Neural cell (in vitro differentiated cells): Measurements from ENCODE around the gene MAIP1. TPM values are rescaled to one million over a fixed set of nuclear protein-coding genes. Genes with fewer than 3 reads are reported as not detected.
A peak's percentile ranks its signal among the peaks of the same experiment; 100 is the strongest.

Experiments
- H2AFZ ChIP-seq: fragments of 200-600, 300-800 bp; sonication (generic), shearing (Covaris generic); 2 replicates; pipeline ENCODE4 v1.6.0; 2014; ENCODE audit warnings: low read depth, mild to moderate bottlenecking, antibody characterized with exemption, low read length, moderate library complexity
- H3F3A ChIP-seq: fragments of 200-600 bp; shearing (Covaris generic); 2 replicates; pipeline ENCODE4 v1.6.1; 2016; ENCODE audit warnings: mild to moderate bottlenecking, moderate library complexity, mixed read lengths, antibody characterized with exemption, low read length; ENCODE audit not compliant: insufficient read depth, poor library complexity, severe bottlenecking
- H3K27ac ChIP-seq: fragments of 200-600, 300-800 bp; sonication (generic), shearing (Covaris generic); 2 replicates; pipeline ENCODE4 v1.5.1; 2014; ENCODE audit warnings: mild to moderate bottlenecking, low read length, moderate library complexity
- H3K27me3 ChIP-seq: fragments of 300-800, 200-600 bp; sonication (generic), shearing (Covaris generic); 2 replicates; pipeline ENCODE4 v1.6.0; 2014; ENCODE audit warnings: mild to moderate bottlenecking, low read depth, low read length, moderate library complexity; ENCODE audit not compliant: insufficient read depth
- H3K36me3 ChIP-seq: fragments of 300-800, 200-600 bp; sonication (generic), shearing (Covaris generic); 2 replicates; pipeline ENCODE4 v1.5.1; 2014; ENCODE audit warnings: mild to moderate bottlenecking, antibody characterized with exemption, low read length, moderate library complexity; ENCODE audit not compliant: insufficient read depth
- H3K4me2 ChIP-seq: fragments of 300-800, 200-600 bp; sonication (generic), shearing (Covaris generic); 2 replicates; pipeline ENCODE4 v1.6.0; 2014; ENCODE audit warnings: mild to moderate bottlenecking, low read length
- H3K4me3 ChIP-seq: fragments of 300-800, 200-600 bp; sonication (generic), shearing (Covaris generic); 2 replicates; pipeline ENCODE4 v1.5.1; 2014; ENCODE audit warnings: mild to moderate bottlenecking, low read length, moderate library complexity
- H3K79me2 ChIP-seq: fragments of 200-600 bp; shearing (Covaris generic); replicated peaks from 2 replicates; pipeline ENCODE4 v1.6.0; 2014; ENCODE audit warnings: mild to moderate bottlenecking, low read length, moderate library complexity; ENCODE audit not compliant: insufficient read depth
- H3K9ac ChIP-seq: fragments of 300-800, 200-600 bp; sonication (generic), shearing (Covaris generic); 2 replicates; pipeline ENCODE4 v1.6.1; 2016; ENCODE audit warnings: mild to moderate bottlenecking, low read length, mixed read lengths
- H3K9me2 ChIP-seq: fragments of 200-600 bp; shearing (Covaris generic); 2 replicates; pipeline ENCODE4 v1.6.1; 2016; ENCODE audit warnings: mild to moderate bottlenecking, low read length, mixed read lengths; ENCODE audit not compliant: insufficient read depth
- H3K9me3 ChIP-seq: fragments of 200-600, 300-800 bp; sonication (generic), shearing (Covaris generic); 2 replicates; pipeline ENCODE4 v1.6.1; 2016; ENCODE audit warnings: mild to moderate bottlenecking, mixed run types, low read length, moderate library complexity, mixed read lengths
- H4K20me1 ChIP-seq: fragments of 200-600 bp; shearing (Covaris generic); 2 replicates; pipeline ENCODE4 v1.6.1; 2016; ENCODE audit warnings: mild to moderate bottlenecking, mixed run types; ENCODE audit not compliant: insufficient read depth
- EP300 ChIP-seq: fragments of 450-650 bp; conservative IDR thresholded peaks from 2 replicates; pipeline ENCODE4 v1.6.1; 2014; ENCODE audit warnings: antibody characterized with exemption, mild to moderate bottlenecking, moderate library complexity; ENCODE audit not compliant: poor library complexity, severe bottlenecking
- EZH2 ChIP-seq: fragments of 200-600, 300-800 bp; shearing (Covaris generic), sonication (generic); IDR thresholded peaks from 2 replicates; pipeline ENCODE4 v1.6.1; 2014; ENCODE audit warnings: antibody characterized with exemption, low read length, borderline replicate concordance, mild to moderate bottlenecking; ENCODE audit not compliant: insufficient read depth, poor library complexity, severe bottlenecking
- MXI1 ChIP-seq: fragments of 450-650 bp; conservative IDR thresholded peaks from 2 replicates; pipeline ENCODE4 v1.6.1; 2014; ENCODE audit warnings: antibody characterized with exemption, mild to moderate bottlenecking; ENCODE audit not compliant: poor library complexity, severe bottlenecking
- POLR2AphosphoS5 ChIP-seq: IDR thresholded peaks from 2 replicates; pipeline ENCODE4 v1.6.1; 2012
- RAD21 ChIP-seq: fragments of 450-650 bp; conservative IDR thresholded peaks from 2 replicates; pipeline ENCODE4 v1.6.1; 2014; ENCODE audit warnings: antibody characterized with exemption, mild to moderate bottlenecking, moderate library complexity
- SMC3 ChIP-seq: fragments of 450-650 bp; conservative IDR thresholded peaks from 2 replicates; pipeline ENCODE4 v1.6.1; 2014; ENCODE audit warnings: antibody characterized with exemption, mild to moderate bottlenecking, moderate library complexity; ENCODE audit not compliant: poor library complexity
- TAF1 ChIP-seq: IDR thresholded peaks from 2 replicates; pipeline ENCODE4 v1.6.1; 2012; ENCODE audit warnings: low read depth
- polyA plus RNA-seq: library from polyadenylated mRNA; depleted of rRNA; stranded (reverse); fragments of >200 nt; gene quantifications from 2 replicates; pipeline ENCODE4 v1.2.3, GENCODE V29; 2014
- TF ChIP-seq, protein P1 (sequence below): fragments of 450-650 bp; IDR thresholded peaks from 2 replicates; pipeline ENCODE4 v1.5.1; 2014; ENCODE audit warnings: antibody characterized with exemption, mild to moderate bottlenecking, moderate library complexity; ENCODE audit not compliant: poor library complexity, severe bottlenecking
- TF ChIP-seq, protein P2 (sequence below): IDR thresholded peaks from 2 replicates; pipeline ENCODE4 v1.6.1; 2012; ENCODE audit warnings: borderline replicate concordance

Gene MAIP1
- polyA plus RNA-seq, 1 donor from 2014 or later: 24.1 TPM

DNA sequence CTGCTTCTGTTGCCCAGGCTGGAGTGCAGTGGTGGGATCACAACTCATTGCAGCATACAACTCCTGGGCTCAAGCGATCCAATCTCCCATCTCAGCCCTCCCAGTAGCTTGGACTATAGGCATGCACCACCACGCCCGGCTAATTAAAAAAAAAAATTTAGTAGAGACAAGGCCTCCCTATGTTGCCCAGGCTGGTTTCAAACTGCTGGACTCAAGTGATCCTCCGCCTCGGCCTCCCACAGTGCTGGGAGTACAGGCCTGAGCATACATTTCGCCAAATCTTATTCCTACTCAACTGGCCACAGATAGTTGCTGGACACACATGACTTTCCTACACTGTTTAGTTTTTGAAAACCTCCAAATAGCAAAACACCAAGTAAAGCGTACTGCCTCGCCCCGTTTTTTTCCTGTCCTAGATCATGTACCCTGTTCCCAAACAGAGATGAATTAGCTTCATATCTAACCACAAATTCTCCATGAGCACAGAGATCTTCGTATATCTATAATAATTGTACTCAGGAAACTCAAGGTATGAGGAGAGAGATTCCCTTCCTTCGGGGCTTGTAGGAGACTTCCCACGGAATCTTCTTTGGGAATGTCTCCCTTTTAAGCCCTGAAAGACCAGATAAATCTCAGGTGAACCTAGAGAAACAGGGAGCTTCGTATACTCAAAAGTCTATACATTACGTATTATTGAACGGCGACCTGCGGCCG is 44.9 kb upstream of the MAIP1 start:
- H3K27ac ChIP-seq: no peak overlapping the region

DNA sequence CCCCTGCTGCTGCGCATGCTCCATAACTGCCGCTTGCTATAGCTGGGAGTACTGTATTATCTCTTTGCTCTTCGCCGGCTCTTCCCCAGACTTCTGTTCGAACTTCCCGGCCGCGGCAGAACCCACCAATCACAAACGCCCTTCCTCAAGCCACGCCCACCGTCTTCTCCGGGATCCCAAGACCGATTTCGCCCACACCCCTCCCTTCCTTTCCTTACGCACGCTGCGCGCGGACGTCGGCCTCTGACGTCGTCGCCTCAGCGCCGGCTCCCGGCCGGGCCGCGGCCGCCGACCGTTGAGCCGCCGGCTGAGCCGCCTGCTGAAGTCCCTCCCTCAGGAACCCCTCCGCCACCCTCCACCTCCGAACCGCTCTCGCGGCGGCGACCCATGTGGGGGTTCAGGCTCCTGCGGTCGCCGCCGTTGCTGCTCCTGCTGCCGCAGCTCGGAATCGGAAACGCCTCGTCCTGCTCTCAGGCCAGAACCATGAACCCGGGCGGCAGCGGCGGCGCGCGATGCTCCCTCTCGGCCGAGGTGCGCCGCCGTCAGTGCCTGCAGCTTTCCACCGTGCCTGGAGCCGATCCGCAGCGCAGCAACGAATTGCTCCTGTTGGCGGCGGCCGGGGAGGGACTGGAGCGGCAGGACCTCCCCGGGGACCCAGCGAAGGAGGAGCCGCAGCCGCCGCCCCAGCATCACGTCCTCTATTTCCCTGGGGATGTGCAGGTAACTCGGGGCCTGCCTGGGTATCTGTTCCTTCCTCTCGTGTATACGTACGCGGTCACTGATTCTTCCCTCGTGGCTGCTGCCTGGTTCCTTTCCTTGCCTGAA is 44.1 kb upstream of the MAIP1 start, which contains the start of gene C2orf69:
Gene C2orf69 (plus strand): TSS at position 242 of the 825 bp plus-strand sequence. CDS start 146 bp downstream, at position 388.
- Histone ChIP-seq H4K20me1 (no peaks in the 10 kb centered on the region), H3F3A (no peaks in the 10 kb centered on the region), H3K79me2 (peaks cover 37% of the 10 kb centered on the region), H3K4me3 (peak within 1 kb of the TSS; percentile 100), H2AFZ (peak within 1 kb of the TSS; percentile 99), H3K9ac (peak within 1 kb of the TSS; percentile 99), H3K36me3 (no peaks in the 10 kb centered on the region), H3K27ac (peak within 1 kb of the TSS; percentile 98), H3K4me2 (peak within 1 kb of the TSS; percentile 79), H3K27me3 (no peaks in the 10 kb centered on the region), H3K9me2 (no peaks in the 10 kb centered on the region), H3K9me3 (no peaks in the 10 kb centered on the region)
- no peak for TF ChIP-seq RAD21
- peak; percentile 98 for TF ChIP-seq MXI1
- TF ChIP-seq POLR2AphosphoS5: peak; percentile 90
- TF ChIP-seq, protein P1, sequence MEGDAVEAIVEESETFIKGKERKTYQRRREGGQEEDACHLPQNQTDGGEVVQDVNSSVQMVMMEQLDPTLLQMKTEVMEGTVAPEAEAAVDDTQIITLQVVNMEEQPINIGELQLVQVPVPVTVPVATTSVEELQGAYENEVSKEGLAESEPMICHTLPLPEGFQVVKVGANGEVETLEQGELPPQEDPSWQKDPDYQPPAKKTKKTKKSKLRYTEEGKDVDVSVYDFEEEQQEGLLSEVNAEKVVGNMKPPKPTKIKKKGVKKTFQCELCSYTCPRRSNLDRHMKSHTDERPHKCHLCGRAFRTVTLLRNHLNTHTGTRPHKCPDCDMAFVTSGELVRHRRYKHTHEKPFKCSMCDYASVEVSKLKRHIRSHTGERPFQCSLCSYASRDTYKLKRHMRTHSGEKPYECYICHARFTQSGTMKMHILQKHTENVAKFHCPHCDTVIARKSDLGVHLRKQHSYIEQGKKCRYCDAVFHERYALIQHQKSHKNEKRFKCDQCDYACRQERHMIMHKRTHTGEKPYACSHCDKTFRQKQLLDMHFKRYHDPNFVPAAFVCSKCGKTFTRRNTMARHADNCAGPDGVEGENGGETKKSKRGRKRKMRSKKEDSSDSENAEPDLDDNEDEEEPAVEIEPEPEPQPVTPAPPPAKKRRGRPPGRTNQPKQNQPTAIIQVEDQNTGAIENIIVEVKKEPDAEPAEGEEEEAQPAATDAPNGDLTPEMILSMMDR: peak; percentile 43
- peak; percentile 82 for TF ChIP-seq EP300
- TF ChIP-seq, protein P2, sequence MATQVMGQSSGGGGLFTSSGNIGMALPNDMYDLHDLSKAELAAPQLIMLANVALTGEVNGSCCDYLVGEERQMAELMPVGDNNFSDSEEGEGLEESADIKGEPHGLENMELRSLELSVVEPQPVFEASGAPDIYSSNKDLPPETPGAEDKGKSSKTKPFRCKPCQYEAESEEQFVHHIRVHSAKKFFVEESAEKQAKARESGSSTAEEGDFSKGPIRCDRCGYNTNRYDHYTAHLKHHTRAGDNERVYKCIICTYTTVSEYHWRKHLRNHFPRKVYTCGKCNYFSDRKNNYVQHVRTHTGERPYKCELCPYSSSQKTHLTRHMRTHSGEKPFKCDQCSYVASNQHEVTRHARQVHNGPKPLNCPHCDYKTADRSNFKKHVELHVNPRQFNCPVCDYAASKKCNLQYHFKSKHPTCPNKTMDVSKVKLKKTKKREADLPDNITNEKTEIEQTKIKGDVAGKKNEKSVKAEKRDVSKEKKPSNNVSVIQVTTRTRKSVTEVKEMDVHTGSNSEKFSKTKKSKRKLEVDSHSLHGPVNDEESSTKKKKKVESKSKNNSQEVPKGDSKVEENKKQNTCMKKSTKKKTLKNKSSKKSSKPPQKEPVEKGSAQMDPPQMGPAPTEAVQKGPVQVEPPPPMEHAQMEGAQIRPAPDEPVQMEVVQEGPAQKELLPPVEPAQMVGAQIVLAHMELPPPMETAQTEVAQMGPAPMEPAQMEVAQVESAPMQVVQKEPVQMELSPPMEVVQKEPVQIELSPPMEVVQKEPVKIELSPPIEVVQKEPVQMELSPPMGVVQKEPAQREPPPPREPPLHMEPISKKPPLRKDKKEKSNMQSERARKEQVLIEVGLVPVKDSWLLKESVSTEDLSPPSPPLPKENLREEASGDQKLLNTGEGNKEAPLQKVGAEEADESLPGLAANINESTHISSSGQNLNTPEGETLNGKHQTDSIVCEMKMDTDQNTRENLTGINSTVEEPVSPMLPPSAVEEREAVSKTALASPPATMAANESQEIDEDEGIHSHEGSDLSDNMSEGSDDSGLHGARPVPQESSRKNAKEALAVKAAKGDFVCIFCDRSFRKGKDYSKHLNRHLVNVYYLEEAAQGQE: peak; percentile 72
- peak; percentile 90 for TF ChIP-seq TAF1
- TF ChIP-seq SMC3: peak; percentile 52

More for the DNA sequence above, 44.9 kb upstream of the MAIP1 start:
- Histone ChIP-seq H3K9me2 (no peaks in the 10 kb centered on the region), H3K79me2 (peaks cover 30% of the 10 kb centered on the region), H3K4me2 (peak overlapping the region; percentile 46), H3K9ac (no peak overlapping the region), H3K27me3 (no peaks in the 10 kb centered on the region), H3K36me3 (no peaks in the 10 kb centered on the region), H2AFZ (no peak overlapping the region), H4K20me1 (no peaks in the 10 kb centered on the region), H3F3A (no peaks in the 10 kb centered on the region), H3K4me3 (peak overlapping the region; percentile 100), H3K9me3 (no peaks in the 10 kb centered on the region)
- TF ChIP-seq RAD21 (no peak), TAF1 (no peak), SMC3 (no peak), EZH2 (no peak), EP300 (no peak), MXI1 (no peak), POLR2AphosphoS5 (no peak)
- TF ChIP-seq, protein P1: no peak
- TF ChIP-seq, protein P2: no peak
